ENCODE data around the gene MYORG. TPM values are rescaled to one million over a fixed set of nuclear protein-coding genes. Genes with fewer than 3 reads are reported as not detected.
"Not testable (repeated sequence)": the region's sequence is repeated elsewhere in the genome, so short reads cannot be mapped to it uniquely, and the experiment has no call there.

The MYORG gene
- total and polyA plus RNA-seq, 12 donors = 1.1 to 33.8 (median 14.5) TPM

- TF ChIP-seq POLR2A (IDR thresholded peaks at IDR 0.05) (no peak), CTCF (IDR thresholded peaks at IDR 0.05) (no peak)
- intact Hi-C loops (cut with DNase I) = no loop called here
- WGBS, 4 donors = 66 to 82% (median 72%) methylated on average over 2 of the region's 2 CpGs
Measured at GRCh38 chr9:34366365-34366764, 10.3 kb downstream of the MYORG start.

GRCh38 chr9:34365282-34365681 lies 11.4 kb downstream of the MYORG start:
- intact Hi-C loops (cut with DNase I) = no loop called here
- H3K9me3 ChIP-seq (replicated peaks in 1 of 3) = no peaks in the 10 kb centered on the region
- DNase-seq = peak in 2 of 7 donors; percentile 7 to 18
- TF ChIP-seq POLR2A (IDR thresholded peaks at IDR 0.05) (no peak), CTCF (IDR thresholded peaks at IDR 0.05) (no peak)
- no peak overlapping the region for H3K27ac ChIP-seq
- no peak overlapping the region for H3K4me3 ChIP-seq
- no peaks in the 10 kb centered on the region for H3K36me3 ChIP-seq (replicated peaks in 1 of 2)
- WGBS, 4 donors = 56 to 71% (median 68%) methylated on average over 2 of the region's 2 CpGs
- no peaks in the 10 kb centered on the region for H3K27me3 ChIP-seq
- no peaks in the 10 kb centered on the region for H3K4me1 ChIP-seq (replicated peaks in 1 of 2)

More at GRCh38 chr9:34366365-34366764, 10.3 kb downstream of the MYORG start:
- Histone ChIP-seq H3K4me3 (no peak overlapping the region), H3K27me3 (no peaks in the 10 kb centered on the region), H3K36me3 (replicated peaks in 1 of 2) (peaks cover 0 to 10% of the 10 kb centered on the region in 2 donors), H3K9me3 (replicated peaks in 1 of 3) (no peaks in the 10 kb centered on the region), H3K4me1 (replicated peaks in 1 of 2) (no peaks in the 10 kb centered on the region), H3K27ac (no peak overlapping the region)
- no peak for DNase-seq

GRCh38 chr9:34363619-34364351 lies 12.9 kb downstream of the MYORG start:
- Histone ChIP-seq H3K4me3 (no peak overlapping the region), H3K4me1 (replicated peaks in 1 of 2) (no peaks in the 10 kb centered on the region), H3K27me3 (no peaks in the 10 kb centered on the region), H3K9me3 (replicated peaks in 1 of 3) (no peaks in the 10 kb centered on the region), H3K27ac (peak overlapping the region in 2 of 5 donors; percentile 8 to 40), H3K36me3 (replicated peaks in 1 of 2) (no peaks in the 10 kb centered on the region)
- WGBS, 4 donors = 68 to 78% (median 71%) methylated on average over 13 of the region's 13 CpGs
- TF ChIP-seq POLR2A (IDR thresholded peaks at IDR 0.05) (no peak), CTCF (IDR thresholded peaks at IDR 0.05) (no peak)
- intact Hi-C loops (cut with DNase I) = no loop called here
- peak in 1 of 7 donors; percentile 47 for DNase-seq

GRCh38 chr9:34362614-34363214 lies 14.0 kb downstream of the MYORG start:
- DNase-seq = peak in 1 of 7 donors; percentile 14
- Histone ChIP-seq H3K4me1 (replicated peaks in 1 of 2) (no peaks in the 10 kb centered on the region), H3K36me3 (replicated peaks in 1 of 2) (no peaks in the 10 kb centered on the region), H3K9me3 (replicated peaks in 1 of 3) (no peaks in the 10 kb centered on the region), H3K27me3 (no peaks in the 10 kb centered on the region), H3K4me3 (no peak overlapping the region), H3K27ac (peak overlapping the region in 2 of 5 donors; percentile 8 to 40)
- no peak for TF ChIP-seq CTCF (IDR thresholded peaks at IDR 0.05)
- TF ChIP-seq POLR2A (IDR thresholded peaks at IDR 0.05) = no peak
- intact Hi-C loops (cut with DNase I) = no loop called here
- WGBS, 4 donors = 85 to 94% (median 89%) methylated on average over 4 of the region's 4 CpGs

GRCh38 chr9:34352957-34353356 lies 23.7 kb downstream of the MYORG start:
- H3K4me1 ChIP-seq (replicated peaks in 1 of 2); H3K9me3 ChIP-seq (replicated peaks in 1 of 3); intact Hi-C loops (cut with DNase I); H3K36me3 ChIP-seq (replicated peaks in 1 of 2); H3K4me3 ChIP-seq; H3K27me3 ChIP-seq: not testable (repeated sequence)
- WGBS, 4 donors = 78 to 94% (median 85%) methylated on average over 1 of the region's 1 CpG
- H3K27ac ChIP-seq = peak overlapping the region in 2 of 5 donors; percentile 61 to 76
- DNase-seq = peak in 2 of 7 donors; percentile 2 to 9

- H3K36me3 ChIP-seq (replicated peaks in 1 of 2); H3K9me3 ChIP-seq (replicated peaks in 1 of 3); H3K4me3 ChIP-seq; H3K27me3 ChIP-seq; intact Hi-C loops (cut with DNase I); H3K4me1 ChIP-seq (replicated peaks in 1 of 2): not testable (repeated sequence)
- DNase-seq = peak in 4 of 7 donors; percentile 31 to 52 (median 45)
- peak overlapping the region in 4 of 5 donors; percentile 13 to 76 (median 46) for H3K27ac ChIP-seq
- 55 to 70% (median 65%) methylated on average over 7 of the region's 7 CpGs for WGBS, 4 donors
Measured at GRCh38 chr9:34352122-34352652, 24.5 kb downstream of the MYORG start.
